HG03159 (cell line): ENCODE results near the gene IL17RC.
"Not testable (repeated sequence)": the region's sequence is repeated elsewhere in the genome, so short reads cannot be mapped to it uniquely, and the experiment has no call there.

Source experiments
- ATAC-seq: cut with Tn5 transposase; IDR thresholded peaks from one replicate; pipeline ENCODE4 v1.9.1; 2021; ENCODE audit warnings: mild to moderate bottlenecking, moderate library complexity; ENCODE audit not compliant: unreplicated experiment

Gene IL17RC, protein sequence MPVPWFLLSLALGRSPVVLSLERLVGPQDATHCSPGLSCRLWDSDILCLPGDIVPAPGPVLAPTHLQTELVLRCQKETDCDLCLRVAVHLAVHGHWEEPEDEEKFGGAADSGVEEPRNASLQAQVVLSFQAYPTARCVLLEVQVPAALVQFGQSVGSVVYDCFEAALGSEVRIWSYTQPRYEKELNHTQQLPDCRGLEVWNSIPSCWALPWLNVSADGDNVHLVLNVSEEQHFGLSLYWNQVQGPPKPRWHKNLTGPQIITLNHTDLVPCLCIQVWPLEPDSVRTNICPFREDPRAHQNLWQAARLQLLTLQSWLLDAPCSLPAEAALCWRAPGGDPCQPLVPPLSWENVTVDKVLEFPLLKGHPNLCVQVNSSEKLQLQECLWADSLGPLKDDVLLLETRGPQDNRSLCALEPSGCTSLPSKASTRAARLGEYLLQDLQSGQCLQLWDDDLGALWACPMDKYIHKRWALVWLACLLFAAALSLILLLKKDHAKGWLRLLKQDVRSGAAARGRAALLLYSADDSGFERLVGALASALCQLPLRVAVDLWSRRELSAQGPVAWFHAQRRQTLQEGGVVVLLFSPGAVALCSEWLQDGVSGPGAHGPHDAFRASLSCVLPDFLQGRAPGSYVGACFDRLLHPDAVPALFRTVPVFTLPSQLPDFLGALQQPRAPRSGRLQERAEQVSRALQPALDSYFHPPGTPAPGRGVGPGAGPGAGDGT

DNA sequence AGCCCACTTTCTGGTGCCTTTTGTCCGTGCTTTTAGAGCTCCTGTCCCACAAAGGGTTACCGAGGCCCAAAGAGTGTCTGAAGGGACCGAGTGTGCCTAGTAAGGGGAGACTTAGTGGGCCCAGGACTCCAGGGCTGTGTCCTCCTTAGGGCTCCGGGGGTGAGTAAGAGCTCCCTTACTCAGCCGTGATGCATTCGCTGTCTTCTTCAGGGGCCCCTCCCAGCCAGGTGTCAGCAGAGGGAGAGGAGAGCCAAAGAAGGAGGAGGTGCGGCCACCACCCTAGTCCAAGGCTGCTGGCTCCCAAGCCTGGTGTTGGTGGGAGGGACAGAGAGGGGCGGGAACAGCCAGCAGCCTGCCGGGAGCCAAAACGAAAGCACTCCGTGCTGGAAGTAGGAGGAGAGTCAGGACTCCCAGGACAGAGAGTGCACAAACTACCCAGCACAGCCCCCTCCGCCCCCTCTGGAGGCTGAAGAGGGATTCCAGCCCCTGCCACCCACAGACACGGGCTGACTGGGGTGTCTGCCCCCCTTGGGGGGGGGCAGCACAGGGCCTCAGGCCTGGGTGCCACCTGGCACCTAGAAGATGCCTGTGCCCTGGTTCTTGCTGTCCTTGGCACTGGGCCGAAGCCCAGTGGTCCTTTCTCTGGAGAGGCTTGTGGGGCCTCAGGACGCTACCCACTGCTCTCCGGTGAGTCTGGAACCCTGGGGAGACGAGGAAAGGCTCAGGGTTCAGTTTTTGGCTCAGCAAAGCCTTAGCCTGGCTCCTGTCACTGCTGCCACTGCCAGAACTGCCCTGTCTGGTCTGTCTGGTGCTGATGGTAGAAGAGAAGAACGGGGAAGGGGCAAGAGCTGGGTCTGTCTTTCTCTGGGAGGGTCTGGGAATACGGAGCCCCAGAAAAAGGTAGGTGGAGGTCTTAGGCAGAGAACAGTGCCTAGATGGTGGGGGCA is at the start of gene IL17RC:
TSS of gene IL17RC (plus strand) at position 365 of the 947 bp plus-strand sequence. CDS start at position 583, 218 bp downstream.
- no peak for ATAC-seq

DNA sequence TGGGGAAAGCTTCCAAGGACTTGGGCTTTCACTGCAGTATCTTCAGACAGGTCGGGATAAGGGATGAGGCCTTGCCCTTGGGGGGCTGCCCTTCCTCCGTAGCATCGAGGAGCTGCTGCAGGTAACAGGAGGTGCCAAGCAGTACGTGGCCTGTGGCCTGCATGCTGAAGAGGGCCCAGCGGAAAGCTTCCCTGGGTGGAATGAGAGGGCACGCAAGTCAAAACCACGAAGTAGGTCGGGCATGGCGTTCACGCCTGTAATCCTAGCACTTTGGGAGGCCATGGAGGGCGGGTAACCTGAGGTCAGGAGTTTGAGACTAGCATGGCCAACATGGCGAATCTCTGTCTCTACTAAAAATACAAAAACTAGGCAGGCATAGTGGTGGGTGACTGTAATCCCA is 49.8 kb upstream of the IL17RC start:
- no peak for ATAC-seq

DNA sequence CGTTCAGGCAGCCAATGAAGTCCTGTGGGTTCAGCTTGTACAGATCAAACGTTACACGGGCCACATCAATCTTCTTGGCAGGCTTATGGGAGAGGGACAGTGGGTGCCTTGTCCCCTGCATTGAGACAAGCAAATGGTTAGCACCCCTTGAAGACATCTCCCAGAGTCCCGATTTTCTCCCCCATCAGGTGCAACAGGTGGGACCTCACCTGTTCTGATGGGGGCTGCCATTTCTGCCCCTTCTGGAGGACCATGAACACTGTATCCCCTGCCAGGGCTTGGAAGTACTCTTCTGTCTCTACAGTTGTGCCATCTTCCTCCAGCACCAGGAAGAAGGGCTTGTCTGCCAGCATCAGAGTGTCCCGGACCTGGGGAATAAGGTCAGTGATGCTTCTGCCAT is 46.9 kb upstream of the IL17RC start:
- ATAC-seq: no peak

DNA sequence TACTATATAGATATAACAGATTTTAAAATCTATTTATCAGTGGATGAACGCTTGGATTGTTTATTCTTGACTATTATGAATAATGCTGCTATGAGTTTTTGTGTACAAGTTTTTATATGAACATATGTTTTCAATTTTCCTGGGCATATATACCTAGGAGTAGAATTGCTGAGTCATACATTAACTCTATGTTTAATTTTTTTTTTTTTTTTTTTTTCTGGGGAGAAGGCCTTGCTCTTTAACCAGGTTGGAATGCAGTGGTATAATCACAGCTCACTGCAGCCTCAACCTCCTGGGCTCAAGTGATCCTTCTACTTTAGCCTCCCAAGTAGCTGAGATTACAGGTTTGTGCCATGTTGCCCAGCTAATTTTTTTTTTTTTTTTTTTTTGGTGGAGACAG is 45.9 kb upstream of the IL17RC start:
- no peak for ATAC-seq

DNA sequence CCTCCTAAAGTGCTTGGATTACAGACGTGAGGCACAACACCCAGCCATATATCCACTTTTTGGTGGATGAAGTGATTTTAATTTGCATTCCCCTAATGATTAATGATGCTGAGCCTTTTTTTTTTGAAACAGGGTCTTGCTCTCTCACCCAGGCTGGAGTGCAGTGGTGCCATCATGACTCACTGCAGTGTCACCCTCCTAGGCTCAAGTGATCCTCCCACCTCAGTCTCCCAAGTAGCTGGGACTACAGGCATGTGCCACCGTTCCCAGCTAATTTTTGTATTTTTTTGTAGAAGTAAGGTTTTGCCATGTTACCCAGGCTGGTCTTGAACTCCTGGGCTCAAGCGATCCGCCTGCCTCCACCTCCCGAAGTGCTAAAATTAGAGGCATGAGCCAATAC is 44.8 kb upstream of the IL17RC start:
- not testable (repeated sequence) for ATAC-seq

DNA sequence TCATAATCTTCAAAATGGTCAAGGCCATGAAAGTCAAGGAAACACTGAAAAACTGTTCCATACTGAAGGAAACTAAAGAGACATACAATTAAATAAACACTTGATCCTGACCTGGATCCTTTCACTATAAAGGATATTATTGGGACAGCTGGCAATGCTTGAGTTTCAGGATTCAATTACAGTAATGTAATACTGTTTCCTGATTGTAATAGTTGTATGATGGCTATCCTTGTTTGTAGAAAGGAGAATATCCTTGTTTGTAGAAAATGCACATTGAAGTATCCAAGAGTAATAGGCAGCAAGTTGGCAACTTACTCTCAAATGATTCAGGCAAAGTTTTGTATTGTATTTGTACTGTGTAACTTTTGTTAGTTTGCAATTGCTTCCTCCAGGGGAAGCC is 41.5 kb upstream of the IL17RC start:
- no peak for ATAC-seq

DNA sequence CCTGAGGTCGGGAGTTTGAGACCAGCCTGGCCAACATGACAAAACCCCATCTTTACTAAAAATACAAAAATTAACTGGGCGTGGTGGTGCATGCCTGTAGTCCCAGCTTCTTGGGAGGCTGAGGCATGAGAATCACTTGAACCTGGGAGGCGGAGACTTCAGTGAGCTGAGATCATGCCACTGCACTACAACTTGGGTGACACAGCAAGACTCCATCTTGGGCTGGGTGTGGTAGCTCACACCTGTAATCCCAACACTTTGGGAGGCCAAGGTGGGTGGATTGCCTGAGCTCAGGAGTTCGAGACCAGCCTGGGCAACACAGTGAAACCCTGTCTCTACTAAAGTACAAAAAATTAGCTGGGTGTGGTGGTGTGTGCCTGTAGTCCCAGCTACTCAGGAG is 40.6 kb upstream of the IL17RC start:
- ATAC-seq: not testable (repeated sequence)

DNA sequence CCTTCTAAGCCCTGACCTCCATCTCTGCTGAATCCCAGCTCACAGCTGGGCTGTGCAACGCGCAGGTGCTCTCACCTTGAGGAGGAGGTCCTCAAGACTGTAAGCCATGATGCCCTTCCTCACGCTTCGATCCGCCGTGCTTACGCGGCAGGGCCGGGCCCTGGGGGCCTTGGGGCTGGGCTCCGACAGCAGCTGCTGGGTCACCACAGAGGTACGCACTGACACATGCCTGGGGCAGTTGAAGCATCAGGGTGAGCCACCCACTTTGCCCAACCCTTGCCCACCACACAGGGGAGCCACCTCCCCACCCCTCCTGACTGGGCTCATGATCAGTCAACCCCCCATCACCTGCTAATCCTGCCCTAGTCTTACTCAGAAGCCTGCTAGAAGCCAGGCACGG is 39.9 kb upstream of the IL17RC start:
- ATAC-seq: no peak

DNA sequence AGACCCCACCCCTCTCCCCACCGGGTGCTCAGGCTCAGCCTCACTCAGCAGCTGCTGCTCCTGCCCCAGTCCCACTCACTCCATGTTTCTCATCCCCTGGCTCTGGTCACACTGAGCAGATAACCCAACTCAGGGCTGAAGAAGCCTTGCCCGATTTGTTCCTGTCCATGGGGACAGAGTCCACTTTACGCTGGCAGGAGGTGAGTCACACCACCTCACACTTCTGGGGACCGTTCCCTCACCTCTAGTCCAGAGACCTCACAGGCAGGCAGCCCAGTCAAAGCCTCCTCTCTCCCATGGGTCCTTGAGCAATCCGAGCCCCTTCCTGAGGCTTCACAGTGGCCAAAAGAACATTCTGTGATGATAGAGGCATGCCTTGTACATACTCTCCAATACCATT is 38.2 kb upstream of the IL17RC start:
- ATAC-seq: no peak

DNA sequence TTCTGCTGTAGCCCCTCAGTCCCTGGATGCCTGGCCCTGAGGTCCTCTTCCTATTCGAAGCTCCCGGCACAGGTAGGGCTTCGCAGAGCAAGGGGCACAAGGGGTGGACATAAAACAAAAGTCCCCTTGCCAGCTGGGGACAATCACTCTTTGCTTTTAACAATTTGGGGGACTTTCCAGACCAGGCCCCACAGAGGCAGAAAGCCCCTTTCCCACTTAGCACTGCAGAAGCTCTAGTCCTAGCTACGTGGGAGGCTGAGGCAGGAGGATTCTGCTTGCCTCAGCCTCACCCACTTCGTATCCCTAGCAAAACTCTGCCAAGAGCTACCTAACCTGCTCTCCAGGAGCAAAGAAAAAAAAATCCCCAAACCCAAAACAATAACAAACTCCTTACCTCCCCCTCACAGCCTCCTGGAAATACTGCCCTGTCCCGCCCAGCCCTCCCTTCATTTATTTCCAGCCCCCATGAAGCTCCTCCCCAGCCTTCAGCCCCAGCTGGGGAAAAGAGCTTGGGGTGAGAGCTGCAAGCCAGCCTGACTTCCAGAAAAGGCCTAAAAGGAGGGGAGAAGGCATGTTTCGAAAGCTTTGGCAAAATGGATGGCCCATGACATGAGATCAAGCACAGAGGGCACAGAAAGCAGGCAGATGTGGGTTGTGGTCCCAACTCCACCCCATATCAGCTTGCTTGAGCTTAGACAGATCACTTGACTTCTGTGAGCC is 36.9 kb upstream of the IL17RC start, which contains the start of gene CIDEC:
TSS of gene CIDEC (minus strand) at position 424 of the 720 bp plus-strand sequence. CDS start 1,767 bp downstream, outside the sequence.
- ATAC-seq: no peak

DNA sequence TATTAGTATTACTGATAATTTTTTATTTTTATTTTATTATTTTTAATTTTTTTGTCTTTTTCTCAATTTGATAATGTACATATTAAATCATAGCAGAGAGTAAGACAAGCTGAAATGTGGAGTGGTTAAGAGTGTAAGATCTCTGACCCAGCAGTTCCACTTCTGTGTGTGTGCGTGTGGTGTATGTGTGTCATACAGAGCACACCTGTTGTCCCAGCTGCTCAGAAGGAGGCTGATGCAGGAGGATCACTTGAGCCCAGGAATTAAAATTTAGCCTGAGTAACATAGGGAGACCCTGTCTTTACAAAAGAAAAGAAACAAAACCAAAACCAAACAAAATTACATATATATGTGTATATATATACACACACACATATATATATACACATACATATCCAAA is 35.5 kb upstream of the IL17RC start:
- no peak for ATAC-seq

DNA sequence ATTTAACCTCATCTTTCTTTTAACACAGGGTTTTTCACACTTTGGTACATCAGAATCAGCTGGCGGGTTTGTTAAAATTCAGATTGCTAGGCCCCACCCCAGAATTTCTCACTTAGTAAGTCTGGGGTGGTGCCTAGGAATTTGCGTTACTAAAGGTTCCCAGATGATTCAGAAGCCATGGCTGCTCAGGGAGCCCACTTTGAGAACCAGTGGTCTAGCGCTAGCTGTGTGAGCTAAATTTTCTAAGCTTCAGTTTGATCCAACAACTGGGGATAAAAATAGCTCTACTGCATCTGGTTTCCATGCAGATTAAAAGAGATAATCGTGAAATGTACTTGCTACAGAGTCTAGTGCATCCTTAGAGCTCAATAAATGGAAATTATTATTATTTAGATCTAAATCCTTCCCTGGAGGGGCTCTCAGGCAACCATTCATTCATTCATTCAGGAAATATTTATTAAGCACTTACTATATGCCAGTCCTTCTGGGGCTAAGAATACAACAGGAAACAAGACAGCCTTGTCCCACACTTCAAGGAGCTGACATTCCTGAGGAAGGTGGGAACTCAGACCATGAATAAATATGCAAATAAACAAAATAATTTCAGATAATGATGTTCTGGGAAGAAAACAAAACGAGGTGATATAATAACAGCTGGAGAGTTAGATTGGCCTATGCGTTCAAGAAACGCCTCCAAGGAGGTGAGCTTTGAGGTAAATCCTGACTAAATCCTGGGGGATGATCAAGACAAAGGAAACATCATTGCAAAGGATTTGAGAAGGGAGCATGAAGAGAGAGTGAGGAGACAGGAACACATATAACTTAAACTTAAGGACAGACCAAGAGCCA is 33.0 kb upstream of the IL17RC start:
- no peak for ATAC-seq

DNA sequence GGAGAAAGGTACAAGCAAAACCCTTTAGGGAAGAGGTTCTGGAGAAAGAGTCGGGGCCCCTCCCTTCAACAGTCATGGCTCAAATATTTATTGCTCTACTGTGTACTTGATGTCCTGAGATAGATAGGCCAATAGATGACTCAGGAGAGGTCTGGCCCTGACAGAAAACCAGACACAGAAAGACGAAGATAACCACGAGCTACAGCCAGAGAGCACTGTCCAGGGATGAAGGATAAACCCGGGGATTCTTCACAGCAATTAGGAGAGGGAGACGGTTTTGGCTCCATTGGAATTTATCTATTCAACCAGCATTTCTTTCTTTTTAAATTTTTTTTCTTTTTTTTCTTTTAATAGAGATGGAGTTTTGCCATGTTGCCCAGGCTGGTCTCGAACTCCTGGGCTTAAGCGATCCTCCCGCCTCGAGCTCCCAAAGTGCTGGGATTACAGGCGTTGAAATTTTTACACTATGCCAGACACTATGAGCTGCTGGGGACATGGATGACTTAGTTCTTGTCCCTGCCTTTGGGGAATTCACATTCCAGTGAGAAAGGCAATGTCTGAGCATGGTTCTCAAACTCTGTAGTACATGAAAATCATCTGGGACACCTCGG is 32.2 kb upstream of the IL17RC start:
- ATAC-seq: no peak

DNA sequence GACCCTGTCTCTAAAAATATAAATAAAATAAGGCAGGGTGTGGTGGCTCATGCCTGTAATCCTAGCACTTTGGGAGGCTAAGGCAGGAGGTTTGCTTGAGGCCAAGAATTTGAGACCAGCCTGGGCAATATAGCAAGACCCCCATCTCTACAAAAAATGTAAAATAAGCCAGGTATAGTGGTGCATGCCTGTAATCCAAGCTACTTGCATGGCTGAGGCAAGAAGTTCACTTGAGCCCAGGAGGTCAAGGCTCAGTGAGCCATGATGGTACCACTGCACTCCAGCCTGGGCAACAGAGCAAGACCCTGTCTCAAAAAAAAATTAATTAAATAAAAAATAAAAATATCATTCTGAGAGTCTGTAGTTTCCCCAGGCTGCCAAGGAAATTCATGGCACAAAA is 30.6 kb upstream of the IL17RC start:
- no peak for ATAC-seq

DNA sequence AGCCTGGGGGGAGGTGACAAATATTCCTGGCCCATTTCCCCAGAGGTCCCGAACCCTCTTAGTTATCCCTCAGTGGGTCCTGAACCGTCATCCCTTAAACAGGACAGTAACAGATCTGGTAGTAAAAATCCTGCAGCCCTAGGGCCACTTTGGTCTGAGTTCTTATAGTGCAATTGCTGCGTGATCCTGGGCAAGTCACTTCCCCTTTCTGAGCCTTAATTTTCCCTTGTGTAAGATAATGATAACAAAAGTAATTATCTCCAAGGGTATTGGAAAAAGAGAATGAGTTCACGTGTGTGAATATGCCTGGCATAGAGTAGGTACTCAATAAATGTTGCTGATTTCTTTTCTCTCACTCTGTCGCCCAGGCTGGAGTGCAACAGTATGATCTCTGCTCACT is 29.4 kb upstream of the IL17RC start:
- no peak for ATAC-seq

DNA sequence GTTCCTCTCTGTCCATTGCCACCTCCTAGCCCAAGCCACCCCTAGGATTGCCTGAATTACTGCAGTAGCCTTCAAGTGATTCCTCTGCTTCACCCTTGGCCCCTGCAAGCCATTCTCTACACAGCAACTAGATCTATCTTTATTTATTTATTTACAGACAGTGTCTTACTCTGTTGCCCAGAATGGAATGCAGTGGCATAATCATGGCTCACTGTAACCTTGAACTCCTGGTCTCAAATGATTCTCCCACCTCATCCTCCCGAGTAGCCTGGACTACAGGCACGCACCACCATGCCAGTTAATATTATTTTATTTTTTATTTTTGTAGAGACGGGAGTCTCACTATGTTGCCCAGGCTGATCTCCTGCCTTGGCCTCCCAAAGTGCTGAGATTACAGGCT is 28.4 kb upstream of the IL17RC start:
- ATAC-seq: no peak

DNA sequence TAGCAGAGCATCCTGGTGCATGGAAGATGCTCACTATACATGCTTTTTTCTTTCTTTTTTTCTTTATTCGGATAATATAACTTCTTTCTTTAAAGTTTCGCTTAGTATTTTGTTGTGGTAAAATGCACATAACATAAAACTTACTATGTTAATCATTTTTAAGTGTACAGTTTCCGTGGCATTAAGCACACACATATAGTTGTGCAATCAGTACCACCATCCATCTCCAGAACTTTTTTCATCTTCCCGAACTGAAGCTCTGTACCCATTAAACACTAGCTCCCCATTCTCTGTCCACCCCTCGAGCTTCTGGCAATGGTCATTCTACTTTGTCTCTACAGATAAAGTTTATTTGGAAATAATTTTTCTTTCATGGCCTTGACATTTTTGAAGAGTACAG is 27.5 kb upstream of the IL17RC start:
- no peak for ATAC-seq

DNA sequence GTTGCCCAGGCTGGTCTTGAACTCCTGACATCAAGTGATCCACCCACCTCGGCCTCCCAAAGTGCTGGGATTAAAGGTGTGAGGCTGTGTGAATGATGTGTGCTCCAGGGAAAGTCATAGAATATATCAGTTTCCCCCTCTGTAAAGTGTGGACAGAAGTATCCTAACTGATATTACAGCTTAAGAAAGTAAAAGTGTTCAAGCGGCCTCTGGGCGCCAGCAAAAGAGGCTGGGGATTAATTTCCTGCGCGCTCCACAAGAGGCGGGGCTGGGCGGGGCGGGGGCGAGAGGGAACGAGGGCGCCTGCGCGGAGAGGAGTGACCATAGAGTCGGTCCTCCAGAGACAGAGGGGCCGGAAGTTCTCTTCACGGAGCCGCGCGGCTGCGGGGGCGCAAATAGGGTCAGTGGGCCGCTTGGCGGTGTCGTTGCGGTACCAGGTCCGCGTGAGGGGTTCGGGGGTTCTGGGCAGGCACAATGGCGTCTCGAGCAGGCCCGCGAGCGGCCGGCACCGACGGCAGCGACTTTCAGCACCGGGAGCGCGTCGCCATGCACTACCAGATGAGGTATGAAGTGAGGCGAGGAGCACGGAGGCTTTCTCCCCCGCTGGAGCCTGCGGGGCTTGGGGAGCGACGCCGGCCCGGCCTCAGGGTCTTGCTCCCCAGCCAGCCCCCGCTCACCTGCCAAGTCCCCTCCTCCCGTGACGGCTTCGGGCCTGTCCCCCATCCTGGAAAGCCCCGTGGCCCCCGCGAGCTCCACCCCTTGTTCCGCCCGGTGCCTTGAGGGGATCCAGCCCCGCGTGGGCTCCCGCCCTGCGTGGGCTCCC is 26.4 kb upstream of the IL17RC start, which contains the start of gene JAGN1:
TSS of gene JAGN1 (plus strand) at position 362 of the 823 bp plus-strand sequence. CDS start at position 475, 113 bp downstream.
- peak; percentile 72 for ATAC-seq
